Stimulated activated memory B cell treated with anti-CD40 and anti-IgM and Interleukin-4, amounts not matched to agents 10 μg/mL and 1 μg/mL and 100 μg/mL, for 72 hours (primary cell): ENCODE data around the gene EPHB3.

Experiments used
- ATAC-seq: fragments of 150-1000 bp; cut with Tn5 transposase; 2 replicates; pipeline ENCODE4 v1.10.0; 2021
- H3K27ac Mint-ChIP-seq: one replicate; pipeline ENCODE4 v1.8.0; 2022; ENCODE audit warnings: mild to moderate bottlenecking, mixed read lengths
- H3K27me3 Mint-ChIP-seq: one replicate; pipeline ENCODE4 v1.8.0; 2022; ENCODE audit warnings: mixed read lengths
- H3K36me3 Mint-ChIP-seq: one replicate; pipeline ENCODE4 v1.8.0; 2022; ENCODE audit warnings: mixed read lengths
- H3K4me1 Mint-ChIP-seq: one replicate; pipeline ENCODE4 v1.8.0; 2022; ENCODE audit warnings: mixed read lengths
- H3K4me3 Mint-ChIP-seq: one replicate; pipeline ENCODE4 v1.8.0; 2022; ENCODE audit warnings: mild to moderate bottlenecking, moderate library complexity, mixed read lengths
- H3K9me3 Mint-ChIP-seq: one replicate; pipeline ENCODE4 v1.8.0; 2022; ENCODE audit warnings: mixed read lengths

Gene EPHB3

DNA sequence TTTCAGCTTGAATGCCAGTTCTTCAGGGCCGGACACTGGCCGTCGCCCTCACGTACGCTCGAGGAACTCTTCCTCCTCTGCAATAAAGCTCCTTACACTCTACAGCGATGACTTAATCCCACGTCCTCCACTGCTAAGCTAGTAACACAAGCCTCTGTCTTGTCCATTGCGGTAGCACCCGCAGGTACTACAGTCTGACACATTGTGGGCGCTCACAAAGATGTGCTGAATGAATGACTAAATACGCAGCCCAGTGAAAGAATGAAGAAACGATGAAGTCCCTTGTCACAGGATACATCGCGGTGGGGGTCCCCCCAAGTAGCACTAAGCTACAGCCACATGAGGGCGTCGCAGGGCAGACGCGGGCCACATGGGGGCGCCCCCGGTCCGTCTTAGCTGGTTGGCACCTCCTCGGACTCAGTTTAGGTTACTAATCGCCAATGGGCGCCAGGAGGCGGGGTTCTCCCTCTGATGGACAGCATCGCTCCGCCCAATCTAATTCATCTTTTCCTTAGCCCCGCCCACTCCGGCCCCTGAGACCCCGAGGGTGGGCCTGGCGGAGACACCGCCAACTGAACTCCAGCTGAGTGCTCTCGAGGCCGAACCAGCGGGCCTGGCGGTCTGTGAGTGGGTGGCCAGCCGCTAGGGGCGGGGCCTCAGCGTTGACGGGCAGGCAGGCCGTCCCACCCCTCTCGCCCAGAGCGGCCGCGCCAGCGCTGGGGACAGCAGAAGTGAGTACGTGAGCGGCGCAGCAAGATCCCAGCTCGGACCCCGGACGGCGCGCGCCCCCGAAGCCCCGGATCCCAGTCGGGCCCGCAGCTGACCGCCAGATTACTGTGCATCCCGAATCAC is at the start of gene EPHB3:
TSS of gene EPHB3 (plus strand) at position 725 of the 852 bp plus-strand sequence. CDS start 451 bp downstream, outside the sequence.
- ATAC-seq, result peak; percentile 94
- H3K4me3 Mint-ChIP-seq, result peak within 1 kb of the TSS; percentile 53
- no peaks in the 10 kb centered on the region for H3K9me3 Mint-ChIP-seq
- peaks cover 15% of the 10 kb centered on the region for H3K4me1 Mint-ChIP-seq
- H3K27me3 Mint-ChIP-seq, result peaks cover 72% of the 10 kb centered on the region
- no peaks in the 10 kb centered on the region for H3K36me3 Mint-ChIP-seq
- no peak within 1 kb of the TSS for H3K27ac Mint-ChIP-seq

DNA sequence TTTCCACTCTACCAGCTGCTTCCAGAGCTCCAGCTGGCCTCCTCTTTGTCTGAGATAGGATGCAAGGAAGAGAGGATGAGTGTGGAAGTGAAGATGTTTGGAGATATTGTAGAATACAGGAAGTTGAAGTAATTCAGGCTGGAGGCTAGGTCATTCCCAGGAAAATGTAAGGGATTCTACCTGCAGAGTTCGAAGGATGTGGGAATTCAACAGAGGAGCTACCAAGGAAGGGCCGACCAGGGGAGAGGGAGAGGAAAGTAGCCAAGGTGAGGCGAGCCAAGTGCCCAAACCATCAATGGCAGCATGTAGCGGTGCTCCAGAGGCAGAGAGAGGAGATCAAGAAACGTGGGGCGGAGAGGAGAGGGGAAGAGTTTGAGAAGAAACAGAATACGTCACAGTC is 49.0 kb upstream of the EPHB3 start:
- no peaks in the 10 kb centered on the region for H3K36me3 Mint-ChIP-seq
- peaks cover 4% of the 10 kb centered on the region for H3K9me3 Mint-ChIP-seq
- H3K4me1 Mint-ChIP-seq, result peaks cover 14% of the 10 kb centered on the region
- peak overlapping the region; percentile 18 for H3K4me3 Mint-ChIP-seq
- ATAC-seq, result no peak
- H3K27ac Mint-ChIP-seq, result no peak overlapping the region
- peaks cover 83% of the 10 kb centered on the region for H3K27me3 Mint-ChIP-seq

DNA sequence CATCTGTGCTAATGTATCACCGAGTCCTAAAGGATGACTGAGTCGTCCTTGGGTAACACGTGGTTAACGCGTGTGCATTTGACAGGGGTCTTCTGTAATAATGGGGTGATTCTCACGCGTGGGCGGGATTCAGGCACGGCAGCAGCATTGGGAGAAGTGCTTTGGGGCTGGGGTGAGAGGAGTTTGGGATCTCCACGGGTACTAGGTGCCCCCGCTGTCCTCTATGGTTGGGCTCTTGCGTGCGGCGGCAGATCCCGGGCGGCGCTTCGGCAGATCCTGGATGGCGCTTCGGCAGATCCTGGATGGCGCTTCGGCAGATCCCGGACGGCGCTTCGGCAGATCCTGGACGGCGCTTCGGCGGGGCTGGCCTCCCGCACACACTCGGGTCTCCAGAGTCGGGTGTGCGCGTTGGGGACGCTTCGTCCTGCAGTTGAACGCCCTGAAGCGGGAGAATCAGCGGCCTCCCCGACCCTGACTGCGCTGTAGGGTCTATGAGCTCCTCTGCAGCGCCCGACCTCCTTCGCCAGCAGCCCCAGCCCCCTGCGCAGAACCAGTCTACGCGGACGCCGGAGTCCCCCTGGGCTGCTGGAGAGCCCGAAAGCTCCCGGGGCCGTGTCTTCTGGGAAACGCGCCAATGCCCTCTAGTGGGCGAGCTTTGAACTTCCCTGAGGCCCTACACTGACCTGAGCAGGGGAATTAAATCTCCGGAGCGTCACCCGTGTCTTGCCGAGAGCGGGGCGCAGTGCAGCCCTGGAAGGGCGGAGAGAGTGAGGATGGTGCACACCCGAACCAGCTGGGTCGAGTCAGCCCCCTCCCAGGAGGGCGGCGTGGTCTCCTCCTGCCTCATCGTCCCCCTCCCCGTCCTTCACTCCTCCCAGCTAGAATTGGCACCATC is 48.1 kb upstream of the EPHB3 start:
- H3K9me3 Mint-ChIP-seq, result peaks cover 4% of the 10 kb centered on the region
- no peaks in the 10 kb centered on the region for H3K36me3 Mint-ChIP-seq
- no peak overlapping the region for H3K27ac Mint-ChIP-seq
- peak; percentile 94 for ATAC-seq
- H3K4me1 Mint-ChIP-seq, result peaks cover 14% of the 10 kb centered on the region
- peak overlapping the region; percentile 58 for H3K4me3 Mint-ChIP-seq
- H3K27me3 Mint-ChIP-seq, result peaks cover 83% of the 10 kb centered on the region

- Mint-ChIP-seq H3K4me1 (peaks cover 14% of the 10 kb centered on the region), H3K4me3 (no peak overlapping the region), H3K27ac (no peak overlapping the region), H3K9me3 (peaks cover 4% of the 10 kb centered on the region), H3K27me3 (peaks cover 83% of the 10 kb centered on the region), H3K36me3 (no peaks in the 10 kb centered on the region)
- ATAC-seq, result no peak
Measured at GRCh38 chr3:184514171-184514490, 47.5 kb upstream of the EPHB3 start.

DNA sequence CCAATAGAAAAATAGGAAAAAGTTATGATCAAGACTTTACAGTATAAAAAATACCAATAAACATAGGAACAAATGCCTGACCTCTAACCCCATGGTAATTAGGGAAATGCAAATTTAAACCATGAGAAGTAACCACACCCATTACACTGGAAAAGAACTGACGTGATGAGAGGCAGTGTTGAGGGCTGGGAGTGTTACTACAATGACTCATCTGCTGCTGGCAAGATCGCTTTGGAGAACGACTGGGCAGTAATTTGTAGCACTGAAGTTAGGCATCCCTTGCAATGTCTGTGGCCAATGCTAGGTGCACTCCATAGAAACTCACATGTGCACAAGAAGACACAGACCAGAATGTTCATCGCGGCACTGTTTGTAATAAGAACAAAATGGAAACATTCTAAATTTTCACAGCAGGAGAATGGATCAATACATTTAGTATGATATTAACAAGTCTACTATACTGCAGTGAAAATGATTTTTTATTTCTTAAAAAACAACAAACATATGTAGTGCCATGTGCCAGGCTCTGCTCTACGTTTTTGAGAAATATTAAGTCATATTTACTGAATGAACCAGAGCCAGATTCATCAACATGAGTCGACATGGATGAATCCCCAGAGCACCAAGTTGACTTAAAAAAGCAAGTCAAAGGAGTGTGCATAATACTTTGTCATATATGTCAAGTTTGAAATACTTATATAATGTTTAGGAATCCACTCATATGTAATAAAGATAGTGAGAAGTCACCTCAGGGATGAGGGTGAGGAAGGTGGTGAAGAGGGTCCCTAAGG is 37.6 kb upstream of the EPHB3 start:
- H3K27me3 Mint-ChIP-seq, result peaks cover 72% of the 10 kb centered on the region
- no peak overlapping the region for H3K4me3 Mint-ChIP-seq
- ATAC-seq, result peak; percentile 82
- peaks cover 14% of the 10 kb centered on the region for H3K4me1 Mint-ChIP-seq
- no peaks in the 10 kb centered on the region for H3K36me3 Mint-ChIP-seq
- H3K9me3 Mint-ChIP-seq, result no peaks in the 10 kb centered on the region
- no peak overlapping the region for H3K27ac Mint-ChIP-seq

GRCh38 chr3:184524981-184525336 is 36.6 kb upstream of the EPHB3 start:
- Mint-ChIP-seq H3K36me3 (no peaks in the 10 kb centered on the region), H3K27me3 (peaks cover 67% of the 10 kb centered on the region), H3K9me3 (no peaks in the 10 kb centered on the region), H3K4me1 (peaks cover 14% of the 10 kb centered on the region), H3K27ac (peak overlapping the region; percentile 57), H3K4me3 (peak overlapping the region; percentile 83)
- peak; percentile 49 for ATAC-seq

DNA sequence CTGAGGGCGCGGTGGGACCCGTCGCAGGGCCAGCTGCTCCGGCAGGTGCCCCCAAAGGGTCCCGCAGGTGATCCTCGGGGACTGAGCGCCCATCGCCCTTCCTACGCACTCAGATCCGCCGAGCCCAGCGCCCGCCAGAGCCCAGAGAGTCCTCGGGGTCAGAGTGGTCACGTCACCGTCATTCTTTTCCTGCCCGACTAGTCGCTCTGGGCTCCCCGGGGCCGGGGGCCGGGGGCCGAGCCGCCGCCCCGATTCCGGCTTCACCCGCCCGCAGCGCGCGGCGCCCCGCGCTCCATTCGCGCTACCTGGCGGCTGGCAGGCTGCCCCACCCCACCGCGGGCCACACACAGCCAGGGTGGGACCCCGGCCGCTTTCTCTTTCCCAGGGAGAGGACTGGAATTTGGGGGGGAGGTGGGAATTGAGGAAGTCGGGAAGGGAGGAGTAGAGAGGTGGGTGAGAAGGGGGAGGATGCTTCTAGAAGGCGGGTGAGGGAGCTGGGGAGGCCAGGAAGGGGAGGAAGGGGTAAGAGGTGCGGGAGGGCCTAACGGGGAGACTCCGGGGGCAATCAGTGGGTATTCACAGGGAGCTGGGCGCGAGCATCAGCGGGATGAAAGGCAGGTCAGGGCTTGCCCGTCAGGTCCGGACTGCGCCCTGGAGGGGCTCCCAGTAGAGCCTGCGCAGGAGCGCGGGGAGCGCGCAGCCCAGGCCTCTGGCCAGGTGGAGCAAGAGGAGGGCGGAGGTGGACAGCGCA is 36.1 kb upstream of the EPHB3 start:
- Mint-ChIP-seq H3K27me3 (peaks cover 73% of the 10 kb centered on the region), H3K36me3 (no peaks in the 10 kb centered on the region), H3K4me3 (peak overlapping the region; percentile 83), H3K27ac (peak overlapping the region; percentile 57), H3K9me3 (no peaks in the 10 kb centered on the region), H3K4me1 (peaks cover 14% of the 10 kb centered on the region)
- ATAC-seq, result peak; percentile 29

GRCh38 chr3:184526088-184526433 is 35.5 kb upstream of the EPHB3 start:
- peak; percentile 34 for ATAC-seq
- Mint-ChIP-seq H3K4me1 (peaks cover 14% of the 10 kb centered on the region), H3K27me3 (peaks cover 78% of the 10 kb centered on the region), H3K4me3 (peak overlapping the region; percentile 83), H3K27ac (peak overlapping the region; percentile 57), H3K36me3 (no peaks in the 10 kb centered on the region), H3K9me3 (no peaks in the 10 kb centered on the region)

GRCh38 chr3:184531626-184532280 is 29.8 kb upstream of the EPHB3 start:
- H3K4me1 Mint-ChIP-seq, result no peaks in the 10 kb centered on the region
- no peaks in the 10 kb centered on the region for H3K9me3 Mint-ChIP-seq
- H3K36me3 Mint-ChIP-seq, result no peaks in the 10 kb centered on the region
- H3K27me3 Mint-ChIP-seq, result peaks cover 70% of the 10 kb centered on the region
- H3K4me3 Mint-ChIP-seq, result no peak overlapping the region
- no peak overlapping the region for H3K27ac Mint-ChIP-seq
- ATAC-seq, result no peak

DNA sequence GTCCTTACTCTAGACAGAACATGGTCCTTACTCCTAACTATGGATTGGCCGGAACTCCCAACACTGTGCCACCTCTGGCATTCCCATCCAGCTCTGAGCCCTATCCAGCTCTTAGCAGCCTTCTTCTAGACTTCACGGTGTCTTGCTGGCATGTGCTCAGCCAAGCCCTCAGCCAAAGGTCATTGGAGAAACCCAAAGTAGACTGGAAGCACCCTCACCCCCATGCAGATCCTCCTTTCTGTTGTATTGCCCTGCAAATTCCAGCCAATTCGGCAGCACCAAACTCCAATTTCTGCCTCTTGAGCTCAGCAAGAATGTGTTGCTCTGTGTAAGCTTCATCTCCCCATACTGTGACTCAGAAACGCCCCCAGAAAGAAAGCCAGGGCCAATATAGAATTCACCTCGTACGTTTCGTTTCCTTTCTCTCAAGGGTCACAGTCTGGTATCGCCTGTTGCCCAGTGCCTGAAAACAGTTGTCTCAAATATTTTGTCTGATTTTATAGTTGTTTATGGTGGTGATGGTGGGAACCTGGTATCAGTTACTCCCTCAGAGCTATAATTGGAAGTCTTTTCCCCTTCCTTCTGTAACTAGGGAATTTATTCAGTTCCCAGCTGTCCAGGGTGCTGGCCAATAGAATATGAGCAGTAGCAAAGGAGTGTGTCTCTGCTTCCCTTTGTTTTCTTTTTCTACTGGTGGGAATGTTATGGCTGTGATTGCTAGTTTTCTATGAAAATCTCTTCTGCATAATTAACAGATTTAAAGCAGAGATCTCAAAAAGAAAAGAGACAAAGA is 28.4 kb upstream of the EPHB3 start:
- Mint-ChIP-seq H3K4me1 (no peaks in the 10 kb centered on the region), H3K9me3 (no peaks in the 10 kb centered on the region), H3K27ac (no peak overlapping the region), H3K4me3 (no peak overlapping the region), H3K36me3 (no peaks in the 10 kb centered on the region), H3K27me3 (peaks cover 65% of the 10 kb centered on the region)
- no peak for ATAC-seq

GRCh38 chr3:184537885-184538665 is 23.5 kb upstream of the EPHB3 start:
- ATAC-seq, result no peak
- Mint-ChIP-seq H3K4me3 (no peak overlapping the region), H3K27ac (no peak overlapping the region), H3K27me3 (peaks cover 72% of the 10 kb centered on the region), H3K9me3 (no peaks in the 10 kb centered on the region), H3K4me1 (no peaks in the 10 kb centered on the region), H3K36me3 (no peaks in the 10 kb centered on the region)

DNA sequence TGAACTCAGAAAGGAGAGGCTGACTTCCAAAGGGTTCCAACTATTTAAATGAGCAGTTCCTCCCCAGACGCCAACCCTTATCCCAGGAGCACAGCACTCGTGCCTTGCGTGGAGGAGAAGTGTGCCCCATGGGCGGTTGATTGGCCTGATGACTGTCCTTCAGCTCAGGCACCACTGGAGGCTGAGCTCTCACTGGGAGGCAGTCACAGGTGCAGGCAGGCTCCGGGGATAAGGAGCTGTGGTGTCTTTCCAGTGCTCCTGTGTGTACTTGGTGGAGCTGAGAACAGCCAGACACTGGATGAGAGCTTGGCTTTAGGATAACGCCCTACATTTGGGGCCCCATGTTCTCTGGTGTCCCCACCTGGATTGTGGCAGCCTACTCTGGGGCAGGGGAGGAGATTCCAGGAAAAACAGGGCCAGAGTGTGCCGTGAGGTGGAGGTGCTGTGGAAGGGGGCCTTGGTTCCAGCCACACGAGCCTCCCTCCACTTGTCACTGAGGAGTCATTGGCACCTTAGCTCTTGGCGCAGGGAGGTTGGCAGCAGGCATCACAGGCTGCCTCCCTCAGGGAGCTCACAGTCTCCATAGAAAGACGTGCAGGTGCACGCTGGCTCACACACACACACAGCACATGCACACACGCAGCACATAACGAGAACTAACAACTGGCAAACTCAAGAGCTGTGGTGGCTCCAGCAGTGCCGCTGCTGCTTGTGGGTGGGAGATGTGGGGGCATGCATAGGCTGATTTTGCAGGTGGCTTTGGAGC is 22.7 kb upstream of the EPHB3 start:
- H3K27ac Mint-ChIP-seq, result no peak overlapping the region
- no peak for ATAC-seq

More for the DNA sequence above, 22.7 kb upstream of the EPHB3 start:
- H3K4me3 Mint-ChIP-seq, result no peak overlapping the region
- no peaks in the 10 kb centered on the region for H3K36me3 Mint-ChIP-seq
- H3K9me3 Mint-ChIP-seq, result no peaks in the 10 kb centered on the region
- H3K27me3 Mint-ChIP-seq, result peaks cover 72% of the 10 kb centered on the region
- peaks cover 5% of the 10 kb centered on the region for H3K4me1 Mint-ChIP-seq
